ENCODE measurements around the gene RTN1. TPM values are rescaled to one million over a fixed set of nuclear protein-coding genes. Genes with fewer than 3 reads are reported as not detected.

Gene RTN1
- total RNA-seq, 1 donor from 2014 or later = 11.1 TPM

DNA sequence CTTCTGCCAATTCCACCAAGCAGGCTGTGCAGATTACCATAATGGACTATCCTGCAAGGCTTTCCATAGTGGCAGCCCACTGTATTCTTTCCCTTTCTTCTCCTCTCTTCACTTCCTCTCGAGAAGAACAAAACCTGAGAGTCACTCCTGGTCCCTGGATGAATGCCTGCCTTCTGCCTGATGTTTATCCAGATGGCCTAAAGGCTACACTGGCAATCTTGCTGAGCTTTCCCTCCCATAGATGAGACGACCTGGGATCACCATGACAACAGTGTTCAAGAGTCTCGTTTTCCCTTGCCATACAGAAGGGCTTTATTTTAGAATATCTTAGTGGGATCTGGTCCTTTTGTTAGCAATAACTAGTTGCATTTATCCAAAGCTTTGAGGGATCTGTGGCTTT, 142.3 kb downstream of the RTN1 start:
- TF ChIP-seq, protein P1, sequence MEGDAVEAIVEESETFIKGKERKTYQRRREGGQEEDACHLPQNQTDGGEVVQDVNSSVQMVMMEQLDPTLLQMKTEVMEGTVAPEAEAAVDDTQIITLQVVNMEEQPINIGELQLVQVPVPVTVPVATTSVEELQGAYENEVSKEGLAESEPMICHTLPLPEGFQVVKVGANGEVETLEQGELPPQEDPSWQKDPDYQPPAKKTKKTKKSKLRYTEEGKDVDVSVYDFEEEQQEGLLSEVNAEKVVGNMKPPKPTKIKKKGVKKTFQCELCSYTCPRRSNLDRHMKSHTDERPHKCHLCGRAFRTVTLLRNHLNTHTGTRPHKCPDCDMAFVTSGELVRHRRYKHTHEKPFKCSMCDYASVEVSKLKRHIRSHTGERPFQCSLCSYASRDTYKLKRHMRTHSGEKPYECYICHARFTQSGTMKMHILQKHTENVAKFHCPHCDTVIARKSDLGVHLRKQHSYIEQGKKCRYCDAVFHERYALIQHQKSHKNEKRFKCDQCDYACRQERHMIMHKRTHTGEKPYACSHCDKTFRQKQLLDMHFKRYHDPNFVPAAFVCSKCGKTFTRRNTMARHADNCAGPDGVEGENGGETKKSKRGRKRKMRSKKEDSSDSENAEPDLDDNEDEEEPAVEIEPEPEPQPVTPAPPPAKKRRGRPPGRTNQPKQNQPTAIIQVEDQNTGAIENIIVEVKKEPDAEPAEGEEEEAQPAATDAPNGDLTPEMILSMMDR (conservative IDR thresholded peaks at IDR 0.05) = no peak
- Mint-ChIP-seq H3K36me3 (no peaks in the 10 kb centered on the region), H3K27ac (no peak overlapping the region), H3K4me1 (ENCODE audit: unreplicated experiment) (no peaks in the 10 kb centered on the region), H3K9me3 (no peaks in the 10 kb centered on the region), H3K4me3 (no peak overlapping the region), H3K27me3 (no peaks in the 10 kb centered on the region)
- DNase-seq (ENCODE audit: extremely low spot score, unreplicated experiment) = no peak

DNA sequence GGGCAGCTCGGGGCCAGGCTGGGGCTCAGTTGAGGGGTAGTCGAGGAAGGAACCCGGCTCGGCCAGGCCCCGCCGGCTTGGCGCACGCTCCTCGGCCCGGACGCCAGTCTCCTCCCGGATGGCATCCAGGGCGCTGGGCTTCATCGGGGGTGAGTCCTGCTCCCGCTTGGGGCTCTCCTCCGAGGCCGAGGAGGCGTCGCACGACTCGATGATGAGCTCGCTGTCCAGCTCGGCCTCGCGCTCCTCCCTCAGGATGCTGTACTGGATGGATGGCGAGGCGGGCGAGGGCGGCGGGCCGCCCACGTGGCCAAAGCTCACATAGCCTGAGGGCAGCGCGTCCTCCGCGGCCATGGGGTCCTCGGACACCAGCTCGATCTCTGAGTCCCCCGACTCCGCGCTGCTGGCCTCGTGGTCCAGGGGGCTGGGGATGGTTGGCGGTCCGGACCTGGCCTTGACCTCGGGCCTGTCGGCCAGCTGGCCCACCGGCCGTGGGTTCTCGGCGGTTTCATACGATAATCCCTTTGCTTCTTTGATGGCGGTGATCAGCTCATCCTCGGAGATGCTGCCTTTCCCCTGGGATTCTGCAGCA, 143.4 kb downstream of the RTN1 start:
- DNase-seq (ENCODE audit: extremely low spot score, unreplicated experiment) = no peak
- H3K4me3 Mint-ChIP-seq = no peak overlapping the region
- H3K27ac Mint-ChIP-seq = no peak overlapping the region
- H3K36me3 Mint-ChIP-seq = no peaks in the 10 kb centered on the region
- TF ChIP-seq, protein P1 (conservative IDR thresholded peaks at IDR 0.05) = no peak
- H3K27me3 Mint-ChIP-seq = no peaks in the 10 kb centered on the region
- no peaks in the 10 kb centered on the region for H3K4me1 Mint-ChIP-seq (ENCODE audit: unreplicated experiment)
- H3K9me3 Mint-ChIP-seq = no peaks in the 10 kb centered on the region

DNA sequence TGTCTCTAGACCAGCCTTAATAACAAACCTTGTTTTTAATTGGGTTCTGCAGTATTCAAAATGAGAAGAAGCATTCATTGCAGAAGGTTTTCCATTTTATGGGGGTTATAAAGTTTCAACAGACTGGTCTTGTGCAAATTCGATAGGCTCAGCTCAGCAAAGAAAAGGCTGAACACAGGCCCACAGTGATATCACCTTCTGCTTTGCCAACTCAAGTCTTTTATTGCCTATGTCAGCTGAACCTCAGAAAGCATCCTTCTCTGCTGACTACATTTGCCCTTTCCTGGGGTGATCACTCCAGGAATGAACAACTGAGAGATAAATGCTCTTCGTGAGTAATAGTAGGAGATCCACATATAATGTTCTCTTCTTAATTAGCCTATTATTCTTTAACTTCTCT, 159.5 kb downstream of the RTN1 start:
- no peak overlapping the region for H3K4me3 Mint-ChIP-seq
- TF ChIP-seq, protein P1 (conservative IDR thresholded peaks at IDR 0.05) = no peak
- peaks cover 3% of the 10 kb centered on the region for H3K4me1 Mint-ChIP-seq (ENCODE audit: unreplicated experiment)
- no peaks in the 10 kb centered on the region for H3K27me3 Mint-ChIP-seq
- no peak overlapping the region for H3K27ac Mint-ChIP-seq
- H3K36me3 Mint-ChIP-seq = no peaks in the 10 kb centered on the region
- no peak for DNase-seq (ENCODE audit: extremely low spot score, unreplicated experiment)
- H3K9me3 Mint-ChIP-seq = no peaks in the 10 kb centered on the region

DNA sequence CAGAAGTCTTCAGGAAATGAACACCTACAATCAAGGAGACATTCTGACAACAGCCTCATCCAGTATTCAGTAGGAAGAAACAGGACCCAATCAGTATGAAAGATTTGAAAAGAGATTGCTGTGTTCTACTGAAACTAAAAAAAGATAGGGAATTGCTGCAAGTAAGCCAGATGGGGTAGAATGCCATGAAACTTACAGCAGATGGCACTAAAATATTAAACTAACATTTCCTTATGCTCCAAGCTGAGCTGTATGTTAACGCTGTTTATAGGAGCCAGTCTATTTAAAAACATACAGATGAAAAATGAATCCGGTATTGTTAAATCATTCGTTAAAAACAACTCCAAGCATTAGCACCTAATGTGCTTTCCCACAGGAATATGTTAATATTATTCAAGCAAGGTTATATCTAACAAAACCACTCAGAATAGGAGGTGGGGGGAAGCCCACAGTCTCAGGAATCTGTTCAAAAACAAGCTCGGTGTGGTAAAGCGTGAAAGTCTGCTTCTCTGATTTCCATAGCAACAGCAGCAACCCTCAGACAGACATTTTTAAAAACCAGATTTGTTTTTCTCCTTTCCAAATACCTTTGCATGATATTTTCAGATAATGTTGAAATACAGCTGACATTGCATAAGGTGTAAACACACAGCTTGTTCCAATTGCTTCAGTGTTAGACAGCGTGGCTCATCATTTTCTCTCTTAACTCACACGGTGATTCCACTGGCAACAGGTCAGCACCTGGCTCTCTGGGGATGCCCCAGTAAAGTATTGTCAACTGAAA, 162.6 kb downstream of the RTN1 start:
- Mint-ChIP-seq H3K4me1 (ENCODE audit: unreplicated experiment) (peaks cover 3% of the 10 kb centered on the region), H3K4me3 (no peak overlapping the region), H3K27ac (no peak overlapping the region), H3K36me3 (no peaks in the 10 kb centered on the region), H3K27me3 (no peaks in the 10 kb centered on the region), H3K9me3 (no peaks in the 10 kb centered on the region)
- DNase-seq (ENCODE audit: extremely low spot score, unreplicated experiment) = no peak
- TF ChIP-seq, protein P1 (conservative IDR thresholded peaks at IDR 0.05) = no peak

DNA sequence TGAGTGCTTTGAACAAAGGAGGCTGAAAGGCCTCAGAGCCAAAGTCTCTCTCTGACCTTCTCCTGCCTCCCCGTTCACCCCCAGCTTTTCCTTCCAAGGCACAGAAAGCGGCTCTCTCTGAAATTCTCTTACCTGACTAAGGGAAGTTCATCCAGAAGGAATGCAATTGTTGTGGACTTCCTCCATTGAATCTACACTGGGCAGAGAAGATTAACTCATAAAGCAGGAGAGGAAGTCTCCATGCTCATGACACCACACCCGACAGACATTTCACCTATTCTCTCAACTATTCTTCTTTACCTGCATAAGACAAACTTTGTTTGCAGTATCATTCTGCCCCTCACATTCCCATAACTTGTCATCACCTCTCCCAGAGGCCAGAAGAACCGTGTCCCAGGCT, 164.7 kb downstream of the RTN1 start:
- Mint-ChIP-seq H3K36me3 (no peaks in the 10 kb centered on the region), H3K27ac (no peak overlapping the region), H3K27me3 (no peaks in the 10 kb centered on the region), H3K4me3 (no peak overlapping the region), H3K9me3 (no peaks in the 10 kb centered on the region), H3K4me1 (ENCODE audit: unreplicated experiment) (no peaks in the 10 kb centered on the region)
- TF ChIP-seq, protein P1 (conservative IDR thresholded peaks at IDR 0.05) = no peak
- no peak for DNase-seq (ENCODE audit: extremely low spot score, unreplicated experiment)

All from type B pancreatic cell (in vitro differentiated cells).